MM.1S (cell line): ENCODE data around the gene AGPS.

Experiments
- CTCF ChIP-seq: fragments of 300-600 bp; sonication (generic); IDR thresholded peaks from 2 replicates; pipeline ENCODE4 v1.5.1; 2016; ENCODE audit warnings: antibody characterized with exemption, low read length, mixed read lengths
- EZH2 ChIP-seq: fragments of 300-600 bp; sonication (generic); optimal IDR thresholded peaks from 2 replicates; pipeline ENCODE3; 2017; ENCODE audit warnings: low read depth, mild to moderate bottlenecking, antibody characterized with exemption, low read length, mixed read lengths
- EZH2phosphoT487 ChIP-seq: fragments of 300-600 bp; sonication (generic); IDR thresholded peaks from 2 replicates; pipeline ENCODE4 v1.6.1; 2018; ENCODE audit warnings: antibody characterized with exemption, low read length

- TF ChIP-seq CTCF: no peak
- no peak for TF ChIP-seq EZH2
- TF ChIP-seq EZH2phosphoT487: no peak
Measured at GRCh38 chr2:177348733-177349693, 43.6 kb upstream of the AGPS start.
